ENCODE results near the gene NRG2.

Gene NRG2

DNA sequence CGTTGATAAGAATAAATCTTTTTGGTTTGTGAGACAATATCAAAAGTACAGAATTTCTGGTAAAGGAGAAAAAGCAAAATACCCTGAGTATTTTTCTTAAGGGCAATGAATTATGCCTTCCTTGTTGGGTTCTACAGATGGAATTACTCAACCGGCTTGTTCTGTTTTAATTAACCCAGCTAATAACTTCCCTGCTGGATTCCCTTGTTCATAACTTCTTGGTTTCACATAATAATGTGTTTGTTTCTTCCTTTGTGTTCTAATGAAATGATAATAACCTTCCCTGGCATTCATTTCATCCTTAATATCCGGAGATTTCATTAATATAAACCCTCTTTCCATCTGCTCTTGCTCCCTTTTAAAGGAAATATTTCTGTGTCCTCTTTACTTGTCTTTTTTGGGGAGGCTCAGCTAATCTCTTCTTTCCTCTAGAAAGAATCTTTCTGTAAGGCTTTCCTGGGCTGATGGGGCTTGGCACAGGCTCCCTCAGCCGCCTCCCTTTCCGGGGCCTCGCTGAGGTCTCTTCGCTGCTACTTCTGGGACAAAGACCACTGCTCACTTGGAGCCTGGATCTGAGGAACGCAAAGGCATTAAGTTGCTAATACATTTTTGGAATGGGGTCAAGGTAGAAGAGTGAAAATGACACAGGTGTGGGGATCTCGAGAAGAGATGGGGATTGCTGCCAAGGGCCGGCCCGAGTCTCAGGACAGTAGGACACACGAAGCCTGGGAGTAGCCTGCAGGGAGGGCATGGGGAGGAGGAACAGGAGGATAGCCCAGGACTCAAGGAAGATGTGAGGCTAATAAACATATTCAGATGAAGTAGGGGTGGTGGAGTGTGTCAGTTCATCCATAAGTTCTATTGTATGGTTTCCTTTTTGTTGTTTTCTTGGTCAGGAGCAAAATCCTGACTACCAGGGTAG, 118.5 kb downstream of the NRG2 start:
- Histone ChIP-seq H3K36me3 (ENCODE audit: control insufficient read depth in 2 of 2, insufficient read depth in 2 of 2, low read length in 2 of 2) (no peaks in the 10 kb centered on the region), H3K9ac (ENCODE audit: low read length in 2 of 2) (no peak overlapping the region), H3K4me1 (ENCODE audit: control insufficient read depth, insufficient read depth, low read length) (peaks cover 2% of the 10 kb centered on the region), H3K27ac (ENCODE audit: low read length) (no peak overlapping the region), H3K9me3 (ENCODE audit: control insufficient read depth in 2 of 2, low read length in 2 of 2) (no peaks in the 10 kb centered on the region), H3K27me3 (ENCODE audit: control insufficient read depth in 1 of 2, insufficient read depth in 2 of 2, low read length in 2 of 2) (no peaks in the 10 kb centered on the region), H3K4me3 (ENCODE audit: low read length in 2 of 2) (no peak overlapping the region)

DNA sequence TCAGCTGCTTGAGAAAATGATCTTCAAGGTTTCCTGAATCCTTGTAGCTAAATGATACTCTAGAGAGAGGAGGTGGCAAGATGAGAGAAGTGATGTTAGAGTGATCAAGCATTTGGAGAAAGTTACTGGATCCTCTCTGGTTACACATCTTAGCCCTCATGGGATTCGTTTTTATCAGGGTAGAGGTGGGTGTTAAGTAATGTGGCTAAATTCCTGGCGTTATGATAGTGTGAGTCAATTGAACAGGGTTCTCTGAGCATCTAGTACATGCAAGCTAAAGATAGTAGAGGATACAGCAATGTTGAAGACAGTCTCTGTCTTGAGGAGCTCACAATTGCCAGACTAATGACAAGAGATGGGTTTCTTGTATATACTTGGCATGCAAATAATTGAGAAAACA, 123.8 kb downstream of the NRG2 start:
- Histone ChIP-seq H3K9ac (ENCODE audit: low read length in 2 of 2) (no peak overlapping the region), H3K9me3 (ENCODE audit: control insufficient read depth in 2 of 2, low read length in 2 of 2) (no peaks in the 10 kb centered on the region), H3K27me3 (ENCODE audit: control insufficient read depth in 1 of 2, insufficient read depth in 2 of 2, low read length in 2 of 2) (no peaks in the 10 kb centered on the region), H3K27ac (ENCODE audit: low read length) (no peak overlapping the region), H3K36me3 (ENCODE audit: control insufficient read depth in 2 of 2, insufficient read depth in 2 of 2, low read length in 2 of 2) (no peaks in the 10 kb centered on the region), H3K4me1 (ENCODE audit: control insufficient read depth, insufficient read depth, low read length) (no peaks in the 10 kb centered on the region), H3K4me3 (ENCODE audit: low read length in 2 of 2) (no peak overlapping the region)

DNA sequence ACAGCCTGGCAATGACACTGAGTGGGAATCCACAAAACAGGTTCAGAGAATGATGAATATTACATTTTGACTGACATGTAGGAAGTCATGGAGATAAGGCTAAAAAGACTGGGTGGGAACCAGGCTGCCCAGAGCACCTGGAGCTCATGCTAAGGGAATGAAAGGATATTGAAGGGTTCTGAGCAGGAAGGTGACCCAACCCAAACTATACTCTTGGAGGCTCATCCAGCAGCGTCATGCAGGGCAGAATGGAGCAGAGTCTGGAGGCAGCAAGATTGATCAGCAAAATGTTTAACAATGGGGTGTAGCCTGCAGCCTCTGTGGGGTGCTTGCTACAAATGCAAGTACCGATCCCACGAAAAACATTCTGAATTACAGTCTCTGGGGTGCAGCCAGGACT, 127.3 kb downstream of the NRG2 start:
- Histone ChIP-seq H3K9ac (ENCODE audit: low read length in 2 of 2) (no peak overlapping the region), H3K27ac (ENCODE audit: low read length) (no peak overlapping the region), H3K4me3 (ENCODE audit: low read length in 2 of 2) (no peak overlapping the region), H3K9me3 (ENCODE audit: control insufficient read depth in 2 of 2, low read length in 2 of 2) (no peaks in the 10 kb centered on the region), H3K4me1 (ENCODE audit: control insufficient read depth, insufficient read depth, low read length) (no peaks in the 10 kb centered on the region), H3K36me3 (ENCODE audit: control insufficient read depth in 2 of 2, insufficient read depth in 2 of 2, low read length in 2 of 2) (no peaks in the 10 kb centered on the region), H3K27me3 (ENCODE audit: control insufficient read depth in 1 of 2, insufficient read depth in 2 of 2, low read length in 2 of 2) (no peaks in the 10 kb centered on the region)

DNA sequence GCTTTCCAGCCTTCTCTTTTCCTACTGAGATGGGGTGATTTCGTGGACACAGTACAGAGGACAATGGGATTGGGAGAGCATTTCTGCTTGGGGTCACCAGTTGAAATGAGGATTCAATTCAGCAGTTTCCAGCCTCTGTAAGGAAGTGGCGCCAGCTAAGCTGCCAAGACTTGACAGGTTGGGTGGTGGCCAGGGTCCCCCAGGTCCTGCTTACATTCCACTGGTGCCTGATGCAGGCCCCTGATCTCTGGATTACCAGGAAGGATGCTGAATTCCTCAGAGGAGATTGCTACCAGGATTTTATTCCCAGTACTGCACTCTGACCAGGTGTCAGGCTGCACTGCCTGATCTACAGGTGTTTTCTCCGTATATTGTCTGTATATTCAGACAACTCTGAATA, 127.8 kb downstream of the NRG2 start:
- Histone ChIP-seq H3K27me3 (ENCODE audit: control insufficient read depth in 1 of 2, insufficient read depth in 2 of 2, low read length in 2 of 2) (no peaks in the 10 kb centered on the region), H3K36me3 (ENCODE audit: control insufficient read depth in 2 of 2, insufficient read depth in 2 of 2, low read length in 2 of 2) (no peaks in the 10 kb centered on the region), H3K4me3 (ENCODE audit: low read length in 2 of 2) (no peak overlapping the region), H3K4me1 (ENCODE audit: control insufficient read depth, insufficient read depth, low read length) (no peaks in the 10 kb centered on the region), H3K9ac (ENCODE audit: low read length in 2 of 2) (no peak overlapping the region), H3K9me3 (ENCODE audit: control insufficient read depth in 2 of 2, low read length in 2 of 2) (no peaks in the 10 kb centered on the region), H3K27ac (ENCODE audit: low read length) (no peak overlapping the region)

DNA sequence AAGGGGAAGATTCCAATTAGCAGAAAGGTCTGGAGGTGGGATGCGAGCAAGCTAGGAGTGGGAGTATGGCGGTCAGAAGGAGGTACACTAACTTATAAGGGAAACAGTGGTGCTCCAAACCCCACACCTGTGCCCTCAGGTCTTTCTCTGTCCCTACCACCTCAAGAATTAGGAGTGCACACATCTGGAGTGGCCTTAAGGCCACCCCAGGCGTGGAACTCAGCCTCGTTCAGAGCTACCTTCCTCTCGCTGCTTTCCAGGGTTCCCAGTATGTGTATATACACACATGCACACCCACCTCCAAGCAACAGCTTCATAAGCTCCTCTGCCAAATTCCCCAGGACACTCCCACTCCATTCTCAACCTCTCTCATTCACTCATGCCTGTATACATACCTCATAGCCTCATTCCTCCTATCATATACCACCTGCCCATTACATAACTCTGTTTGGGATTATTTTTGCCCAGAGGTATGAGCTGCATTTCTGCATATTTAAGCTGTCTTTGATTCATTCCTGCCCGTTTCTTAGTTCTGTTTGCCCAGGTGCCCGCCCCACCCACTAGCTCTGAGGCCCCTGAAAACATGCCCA, 128.8 kb downstream of the NRG2 start:
- Histone ChIP-seq H3K4me3 (ENCODE audit: low read length in 2 of 2) (no peak overlapping the region), H3K27ac (ENCODE audit: low read length) (no peak overlapping the region), H3K9me3 (ENCODE audit: control insufficient read depth in 2 of 2, low read length in 2 of 2) (no peaks in the 10 kb centered on the region), H3K27me3 (ENCODE audit: control insufficient read depth in 1 of 2, insufficient read depth in 2 of 2, low read length in 2 of 2) (no peaks in the 10 kb centered on the region), H3K4me1 (ENCODE audit: control insufficient read depth, insufficient read depth, low read length) (no peaks in the 10 kb centered on the region), H3K9ac (ENCODE audit: low read length in 2 of 2) (no peak overlapping the region), H3K36me3 (ENCODE audit: control insufficient read depth in 2 of 2, insufficient read depth in 2 of 2, low read length in 2 of 2) (no peaks in the 10 kb centered on the region)

DNA sequence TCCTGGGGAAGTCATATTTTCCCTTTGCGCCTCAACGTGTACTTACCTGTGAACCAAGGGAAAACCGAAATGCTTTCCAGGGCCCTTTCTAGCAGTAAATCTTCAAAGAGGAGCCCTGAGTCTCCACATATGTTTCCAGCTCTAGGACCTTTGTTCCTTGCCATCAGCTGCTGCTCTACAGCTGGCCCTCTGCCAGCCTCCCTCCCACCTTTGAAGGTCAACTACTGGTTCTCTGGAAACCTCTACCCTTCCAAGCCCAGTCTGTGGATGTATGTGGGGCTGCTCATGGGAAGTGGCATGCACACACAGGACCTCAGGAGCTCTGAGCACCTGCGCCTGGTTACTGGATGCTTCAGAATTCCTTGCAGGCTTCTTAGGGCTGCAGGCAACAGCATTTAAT, 130.3 kb downstream of the NRG2 start:
- Histone ChIP-seq H3K36me3 (ENCODE audit: control insufficient read depth in 2 of 2, insufficient read depth in 2 of 2, low read length in 2 of 2) (no peaks in the 10 kb centered on the region), H3K4me1 (ENCODE audit: control insufficient read depth, insufficient read depth, low read length) (no peaks in the 10 kb centered on the region), H3K9me3 (ENCODE audit: control insufficient read depth in 2 of 2, low read length in 2 of 2) (no peaks in the 10 kb centered on the region), H3K27me3 (ENCODE audit: control insufficient read depth in 1 of 2, insufficient read depth in 2 of 2, low read length in 2 of 2) (no peaks in the 10 kb centered on the region), H3K4me3 (ENCODE audit: low read length in 2 of 2) (no peak overlapping the region), H3K9ac (ENCODE audit: low read length in 2 of 2) (no peak overlapping the region), H3K27ac (ENCODE audit: low read length) (no peak overlapping the region)

DNA sequence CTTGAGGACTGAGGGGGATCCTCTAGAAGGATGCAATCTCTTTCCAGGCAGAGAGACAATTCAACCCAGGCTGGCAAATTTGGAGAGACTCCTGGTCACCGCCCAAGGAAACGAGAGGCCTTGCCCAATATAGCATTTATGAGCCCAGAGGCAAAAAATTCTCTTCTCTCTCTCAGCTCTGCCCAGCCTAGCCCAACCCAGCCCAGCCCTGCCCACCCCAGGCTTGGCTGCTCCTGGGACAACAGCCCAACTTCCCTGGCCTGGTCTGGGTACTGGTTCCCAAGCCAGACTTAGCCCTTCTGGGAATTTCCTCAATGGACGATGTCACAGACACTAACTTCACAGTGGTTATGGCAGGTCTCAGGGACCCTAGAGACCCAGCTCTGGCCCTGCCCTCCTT, 130.9 kb downstream of the NRG2 start:
- Histone ChIP-seq H3K27ac (ENCODE audit: low read length) (no peak overlapping the region), H3K4me1 (ENCODE audit: control insufficient read depth, insufficient read depth, low read length) (no peaks in the 10 kb centered on the region), H3K36me3 (ENCODE audit: control insufficient read depth in 2 of 2, insufficient read depth in 2 of 2, low read length in 2 of 2) (no peaks in the 10 kb centered on the region), H3K9me3 (ENCODE audit: control insufficient read depth in 2 of 2, low read length in 2 of 2) (no peaks in the 10 kb centered on the region), H3K9ac (ENCODE audit: low read length in 2 of 2) (no peak overlapping the region), H3K4me3 (ENCODE audit: low read length in 2 of 2) (no peak overlapping the region), H3K27me3 (ENCODE audit: control insufficient read depth in 1 of 2, insufficient read depth in 2 of 2, low read length in 2 of 2) (no peaks in the 10 kb centered on the region)

DNA sequence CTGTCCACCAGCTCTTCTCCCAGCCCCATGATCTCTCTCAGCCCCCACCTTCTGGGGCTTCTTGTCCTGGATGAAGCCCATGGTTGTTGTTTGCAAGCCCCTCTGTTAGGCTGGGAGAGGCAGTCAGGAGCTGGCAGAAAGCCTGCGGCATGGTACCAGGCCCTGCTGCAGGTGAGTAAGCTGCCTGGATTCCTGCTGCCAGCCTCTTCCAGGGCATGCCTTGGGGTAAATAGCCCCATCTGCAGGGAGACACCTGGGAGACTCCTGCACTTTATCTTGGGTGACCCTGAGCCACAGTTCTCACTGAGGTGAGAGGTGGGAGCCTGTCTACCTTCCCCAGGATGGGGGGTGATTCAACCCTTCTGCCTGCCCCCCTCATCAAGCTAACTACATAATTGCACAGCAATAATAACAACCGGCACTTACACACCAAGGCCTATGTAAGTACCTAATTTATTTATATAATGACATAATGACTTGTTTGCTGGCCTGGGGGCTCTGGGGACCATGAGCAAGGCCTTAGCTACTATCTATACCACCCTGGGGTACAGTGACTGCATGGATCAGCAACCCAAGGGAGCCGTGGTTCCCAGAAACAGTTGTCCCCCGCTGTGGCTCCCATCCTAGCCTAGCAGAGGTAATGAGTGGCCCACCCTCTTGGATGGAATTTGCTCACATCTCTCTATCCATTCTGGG, 131.5 kb downstream of the NRG2 start:
- H3K36me3 ChIP-seq (ENCODE audit: control insufficient read depth in 2 of 2, insufficient read depth in 2 of 2, low read length in 2 of 2) = no peaks in the 10 kb centered on the region
- no peak overlapping the region for H3K9ac ChIP-seq (ENCODE audit: low read length in 2 of 2)
- no peak overlapping the region for H3K4me3 ChIP-seq (ENCODE audit: low read length in 2 of 2)
- H3K27me3 ChIP-seq (ENCODE audit: control insufficient read depth in 1 of 2, insufficient read depth in 2 of 2, low read length in 2 of 2) = no peaks in the 10 kb centered on the region
- H3K9me3 ChIP-seq (ENCODE audit: control insufficient read depth in 2 of 2, low read length in 2 of 2) = no peaks in the 10 kb centered on the region
- no peaks in the 10 kb centered on the region for H3K4me1 ChIP-seq (ENCODE audit: control insufficient read depth, insufficient read depth, low read length)
- H3K27ac ChIP-seq (ENCODE audit: low read length) = no peak overlapping the region

DNA sequence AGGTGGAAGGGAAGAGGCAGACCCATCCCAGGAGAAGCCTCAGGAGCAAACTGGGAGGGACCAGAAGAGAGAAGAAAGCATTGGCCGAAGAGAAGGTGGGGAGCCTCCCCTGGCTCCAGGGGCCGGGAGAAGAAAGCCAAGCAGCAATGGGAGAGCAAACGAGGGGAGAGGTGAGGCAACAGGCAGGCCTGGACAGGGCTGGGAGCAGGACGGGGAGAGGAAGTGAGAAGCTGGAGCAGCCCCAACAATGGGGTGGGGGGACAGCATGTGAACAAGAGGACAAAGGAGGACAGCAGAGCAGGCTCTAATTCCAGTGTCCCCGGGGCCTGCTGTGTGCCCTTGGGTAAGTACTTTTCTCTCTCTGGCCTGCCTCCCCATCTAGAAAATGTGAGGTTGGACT, 132.2 kb downstream of the NRG2 start:
- Histone ChIP-seq H3K4me1 (ENCODE audit: control insufficient read depth, insufficient read depth, low read length) (no peaks in the 10 kb centered on the region), H3K36me3 (ENCODE audit: control insufficient read depth in 2 of 2, insufficient read depth in 2 of 2, low read length in 2 of 2) (no peaks in the 10 kb centered on the region), H3K27ac (ENCODE audit: low read length) (no peak overlapping the region), H3K4me3 (ENCODE audit: low read length in 2 of 2) (no peak overlapping the region), H3K9ac (ENCODE audit: low read length in 2 of 2) (no peak overlapping the region), H3K27me3 (ENCODE audit: control insufficient read depth in 1 of 2, insufficient read depth in 2 of 2, low read length in 2 of 2) (no peaks in the 10 kb centered on the region), H3K9me3 (ENCODE audit: control insufficient read depth in 2 of 2, low read length in 2 of 2) (no peaks in the 10 kb centered on the region)

DNA sequence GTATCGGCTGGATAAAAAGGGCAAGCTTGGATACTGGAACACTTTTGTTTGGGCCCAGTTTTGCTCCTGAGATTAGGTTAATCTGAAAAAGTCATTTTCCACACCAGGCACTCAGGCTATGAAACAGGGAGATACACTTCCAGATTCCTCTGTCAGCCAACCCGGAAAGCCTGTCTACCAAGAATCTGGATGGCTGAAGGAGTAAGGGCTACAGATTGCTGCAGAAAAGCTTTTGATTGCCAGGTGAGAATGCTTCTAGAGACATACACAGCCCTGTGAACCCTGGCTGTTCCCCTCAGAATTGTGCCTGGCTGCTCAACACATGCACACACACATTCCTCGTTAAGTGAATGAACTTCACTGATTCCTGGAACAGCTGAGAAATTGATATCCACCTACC, 133.1 kb downstream of the NRG2 start:
- Histone ChIP-seq H3K27me3 (ENCODE audit: control insufficient read depth in 1 of 2, insufficient read depth in 2 of 2, low read length in 2 of 2) (peaks cover 0 to 4% of the 10 kb centered on the region in 2 donors), H3K9ac (ENCODE audit: low read length in 2 of 2) (no peak overlapping the region), H3K36me3 (ENCODE audit: control insufficient read depth in 2 of 2, insufficient read depth in 2 of 2, low read length in 2 of 2) (no peaks in the 10 kb centered on the region), H3K4me1 (ENCODE audit: control insufficient read depth, insufficient read depth, low read length) (peaks cover 3% of the 10 kb centered on the region), H3K9me3 (ENCODE audit: control insufficient read depth in 2 of 2, low read length in 2 of 2) (no peaks in the 10 kb centered on the region), H3K4me3 (ENCODE audit: low read length in 2 of 2) (no peak overlapping the region), H3K27ac (ENCODE audit: low read length) (no peak overlapping the region)

DNA sequence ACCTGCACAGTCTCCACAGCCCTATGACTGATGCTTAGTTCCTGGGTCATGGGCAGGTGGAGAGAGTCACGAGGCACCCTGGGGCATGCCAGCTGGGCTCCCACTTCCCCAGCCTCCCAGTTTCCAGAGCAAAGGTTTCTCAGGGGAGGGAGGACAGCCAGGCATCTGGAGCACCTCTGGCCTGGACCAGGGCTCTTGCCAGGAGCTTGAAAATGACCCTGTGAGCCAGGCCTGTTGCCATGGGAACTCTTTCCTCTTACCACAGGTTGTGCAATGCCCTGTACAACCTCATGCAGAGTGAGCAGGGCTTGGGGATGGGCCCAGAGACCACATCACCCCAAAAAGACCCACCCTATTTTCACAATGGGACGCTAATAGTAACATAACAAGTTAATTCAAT, 134.3 kb downstream of the NRG2 start:
- Histone ChIP-seq H3K4me1 (ENCODE audit: control insufficient read depth, insufficient read depth, low read length) (peaks cover 14% of the 10 kb centered on the region), H3K27me3 (ENCODE audit: control insufficient read depth in 1 of 2, insufficient read depth in 2 of 2, low read length in 2 of 2) (peaks cover 4 to 13% of the 10 kb centered on the region in 2 donors), H3K36me3 (ENCODE audit: control insufficient read depth in 2 of 2, insufficient read depth in 2 of 2, low read length in 2 of 2) (no peaks in the 10 kb centered on the region)

More for the DNA sequence above, 134.3 kb downstream of the NRG2 start:
- H3K9ac ChIP-seq (ENCODE audit: low read length in 2 of 2) = no peak overlapping the region
- H3K9me3 ChIP-seq (ENCODE audit: control insufficient read depth in 2 of 2, low read length in 2 of 2) = no peaks in the 10 kb centered on the region
- no peak overlapping the region for H3K4me3 ChIP-seq (ENCODE audit: low read length in 2 of 2)
- H3K27ac ChIP-seq (ENCODE audit: low read length) = no peak overlapping the region
